ENCODE results near the gene ARL2. TPM values are rescaled to one million over a fixed set of nuclear protein-coding genes. Genes with fewer than 3 reads are reported as not detected.

The ARL2 gene
- total RNA-seq, 2 donors from 2014 or later, result 67.6 to 75.5 TPM

- intact Hi-C loops (cut with DNase I), result no loop called here
- DNase-seq, result peak; percentile 75 to 91 (median 80)
- Histone ChIP-seq H3K27me3 (no peaks in the 10 kb centered on the region), H3K4me3 (no peak overlapping the region), H3K27ac (peak overlapping the region in 2 of 4 donors; percentile 18 to 21), H3K4me1 (peaks cover 16% of the 10 kb centered on the region), H3K36me3 (replicated peaks in 1 of 2; ENCODE audit: insufficient read depth in 1 of 2, low read depth in 2 of 2) (peaks cover 4 to 6% of the 10 kb centered on the region in 2 donors), H3K9me3 (no peaks in the 10 kb centered on the region)
- no peak for ATAC-seq
- 31 to 34% methylated on average over 6 of the region's 6 CpGs for WGBS, 2 donors
- TF ChIP-seq CTCF (IDR thresholded peaks at IDR 0.05) (no peak), POLR2A (IDR thresholded peaks at IDR 0.05) (no peak)
Observed at GRCh38 chr11:65036931-65037330, 23.0 kb downstream of the ARL2 start.

GRCh38 chr11:65040520-65040846, 26.5 kb downstream of the ARL2 start:
- Histone ChIP-seq H3K36me3 (replicated peaks in 1 of 2; ENCODE audit: insufficient read depth in 1 of 2, low read depth in 2 of 2) (peaks cover 0 to 2% of the 10 kb centered on the region in 2 donors), H3K4me3 (peak overlapping the region; percentile 60 to 84), H3K27ac (peak overlapping the region in 3 of 4 donors; percentile 85 to 96 (median 93)), H3K27me3 (no peaks in the 10 kb centered on the region), H3K4me1 (peaks cover 27% of the 10 kb centered on the region), H3K9me3 (no peaks in the 10 kb centered on the region)
- DNase-seq, result no peak
- WGBS, 2 donors, result 6 to 7% methylated on average over 7 of the region's 7 CpGs
- ATAC-seq, result no peak
- intact Hi-C loops (cut with DNase I), result no loop called here
- no peak for TF ChIP-seq POLR2A (IDR thresholded peaks at IDR 0.05)
- TF ChIP-seq CTCF (IDR thresholded peaks at IDR 0.05), result no peak

GRCh38 chr11:65040847-65041622, 27.1 kb downstream of the ARL2 start, which contains the start of gene SAC3D1:
TSS of gene SAC3D1 (plus strand) at chr11:65041210. CDS start at chr11:65041293, 83 bp downstream.
- ATAC-seq (peak; percentile 93), DNase-seq (peak; percentile 86 to 93 (median 90))
- Histone ChIP-seq H3K9me3 (no peaks in the 10 kb centered on the region), H3K27ac (peak within 1 kb of the TSS; percentile 85 to 96 (median 92)), H3K4me3 (peak within 1 kb of the TSS; percentile 60 to 84), H3K27me3 (no peaks in the 10 kb centered on the region), H3K36me3 (replicated peaks in 1 of 2; ENCODE audit: insufficient read depth in 1 of 2, low read depth in 2 of 2) (no peaks in the 10 kb centered on the region), H3K4me1 (peaks cover 27% of the 10 kb centered on the region)
- TF ChIP-seq CTCF (IDR thresholded peaks at IDR 0.05) (peak in 1 of 7 experiments; percentile 6), POLR2A (IDR thresholded peaks at IDR 0.05) (peak in 2 of 3 donors; percentile 44 to 57)
- WGBS, 2 donors, result 0% methylated on average over 15 to 54 of the region's 91 CpGs
- intact Hi-C loops (cut with DNase I), result no loop called here

GRCh38 chr11:65042891-65043290, 28.9 kb downstream of the ARL2 start:
- no peaks in the 10 kb centered on the region for H3K9me3 ChIP-seq
- 86 to 92% methylated on average over 6 of the region's 6 CpGs for WGBS, 2 donors
- H3K27me3 ChIP-seq, result no peaks in the 10 kb centered on the region
- no peak overlapping the region for H3K4me3 ChIP-seq
- H3K4me1 ChIP-seq, result peaks cover 23% of the 10 kb centered on the region
- ATAC-seq, result no peak
- no peak overlapping the region for H3K27ac ChIP-seq
- TF ChIP-seq POLR2A (IDR thresholded peaks at IDR 0.05) (no peak), CTCF (IDR thresholded peaks at IDR 0.05) (no peak)
- H3K36me3 ChIP-seq (replicated peaks in 1 of 2; ENCODE audit: insufficient read depth in 1 of 2, low read depth in 2 of 2), result no peaks in the 10 kb centered on the region
- intact Hi-C loops (cut with DNase I), result no loop called here
- no peak for DNase-seq
